NB4 (cell line): ENCODE measurements around the gene MACROD2.

Source experiments
- CTCF ChIP-seq: IDR thresholded peaks from one replicate; pipeline ENCODE4 v1.5.1; 2012; ENCODE audit warnings: low read depth, low read length
- MAX ChIP-seq: IDR thresholded peaks from 2 replicates; pipeline ENCODE4 v1.6.1; 2011; ENCODE audit warnings: low read depth, low read length

GRCh38 chr20:14210146-14210545 lies 214.8 kb downstream of the MACROD2 start:
- TF ChIP-seq MAX, result no peak
- no peak for TF ChIP-seq CTCF
